GDM1 (cell line): Measurements from ENCODE around the gene ZNF132.
"Not testable (repeated sequence)": the region's sequence is repeated elsewhere in the genome, so short reads cannot be mapped to it uniquely, and the experiment has no call there.

ENCODE experiments used
- DNase-seq: peaks from one replicate; lab custom pipeline; 2025; lab: John Stamatoyannopoulos, UW

ZNF132 gene

DNA sequence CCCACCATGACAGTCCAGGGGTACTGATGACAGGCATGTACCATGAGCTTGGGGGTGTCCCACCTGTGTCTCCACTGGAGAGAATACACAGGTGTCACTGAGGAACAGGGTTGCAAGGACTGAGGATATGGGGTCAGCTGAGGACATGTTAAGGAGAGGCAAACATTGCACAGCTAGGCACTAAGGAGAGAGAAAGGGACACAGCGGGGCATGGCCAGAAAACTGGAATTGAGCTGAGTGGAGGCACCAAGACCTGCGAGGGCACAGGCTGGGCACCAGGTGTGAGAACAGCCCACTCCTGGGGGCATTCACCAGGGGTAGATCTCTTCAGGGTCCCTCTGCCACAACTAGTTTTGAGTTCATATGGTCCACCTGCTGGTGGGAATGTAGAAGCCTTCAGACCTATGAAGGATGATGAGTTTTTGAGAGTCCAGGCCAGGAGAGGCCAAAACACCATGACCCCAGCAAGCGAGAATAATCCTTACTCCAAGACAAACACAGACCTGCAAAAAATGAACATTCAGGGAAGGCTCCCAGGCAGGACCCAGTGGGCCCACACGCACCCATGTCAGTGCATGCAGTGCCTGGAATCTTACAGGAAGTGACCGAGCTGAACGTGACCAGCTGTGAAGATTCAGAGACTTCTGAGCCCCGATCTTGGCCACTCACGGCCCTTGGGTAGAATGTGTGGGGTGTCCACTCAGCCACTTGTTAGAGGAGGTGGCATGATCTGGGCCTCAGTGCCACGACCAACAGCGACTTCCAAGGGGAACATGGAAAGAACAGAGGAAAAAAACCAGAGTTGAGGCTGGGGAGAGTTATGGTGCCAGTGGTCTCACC lies 32.9 kb downstream of the ZNF132 start:
- no peak for DNase-seq

DNA sequence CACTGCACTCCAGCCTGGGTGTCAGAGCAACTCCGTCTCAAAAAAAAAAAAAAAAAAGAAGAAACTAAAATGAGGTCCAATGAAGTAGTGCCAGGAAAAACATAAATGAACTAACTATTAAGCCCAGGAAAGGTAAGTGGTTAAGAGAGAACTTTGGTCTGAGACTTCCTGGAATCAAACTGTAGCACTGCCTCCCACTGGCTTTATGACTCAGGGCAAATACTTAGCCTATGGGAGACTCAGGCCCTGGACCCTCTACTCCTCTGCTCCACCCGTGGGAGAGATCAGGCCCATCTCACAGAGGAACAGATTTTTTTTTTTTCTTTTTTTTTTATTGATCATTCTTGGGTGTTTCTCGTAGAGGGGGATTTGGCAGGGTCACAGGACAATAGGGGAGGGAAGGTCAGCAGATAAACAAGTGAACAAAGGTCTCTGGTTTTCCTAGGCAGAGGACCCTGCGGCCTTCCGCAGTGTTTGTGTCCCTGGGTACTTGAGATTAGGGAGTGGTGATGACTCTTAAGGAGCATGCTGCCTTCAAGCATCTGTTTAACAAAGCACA lies 36.0 kb downstream of the ZNF132 start:
- DNase-seq: not testable (repeated sequence)

GRCh38 chr19:58401840-58402421 lies 38.0 kb downstream of the ZNF132 start:
- no peak for DNase-seq

DNA sequence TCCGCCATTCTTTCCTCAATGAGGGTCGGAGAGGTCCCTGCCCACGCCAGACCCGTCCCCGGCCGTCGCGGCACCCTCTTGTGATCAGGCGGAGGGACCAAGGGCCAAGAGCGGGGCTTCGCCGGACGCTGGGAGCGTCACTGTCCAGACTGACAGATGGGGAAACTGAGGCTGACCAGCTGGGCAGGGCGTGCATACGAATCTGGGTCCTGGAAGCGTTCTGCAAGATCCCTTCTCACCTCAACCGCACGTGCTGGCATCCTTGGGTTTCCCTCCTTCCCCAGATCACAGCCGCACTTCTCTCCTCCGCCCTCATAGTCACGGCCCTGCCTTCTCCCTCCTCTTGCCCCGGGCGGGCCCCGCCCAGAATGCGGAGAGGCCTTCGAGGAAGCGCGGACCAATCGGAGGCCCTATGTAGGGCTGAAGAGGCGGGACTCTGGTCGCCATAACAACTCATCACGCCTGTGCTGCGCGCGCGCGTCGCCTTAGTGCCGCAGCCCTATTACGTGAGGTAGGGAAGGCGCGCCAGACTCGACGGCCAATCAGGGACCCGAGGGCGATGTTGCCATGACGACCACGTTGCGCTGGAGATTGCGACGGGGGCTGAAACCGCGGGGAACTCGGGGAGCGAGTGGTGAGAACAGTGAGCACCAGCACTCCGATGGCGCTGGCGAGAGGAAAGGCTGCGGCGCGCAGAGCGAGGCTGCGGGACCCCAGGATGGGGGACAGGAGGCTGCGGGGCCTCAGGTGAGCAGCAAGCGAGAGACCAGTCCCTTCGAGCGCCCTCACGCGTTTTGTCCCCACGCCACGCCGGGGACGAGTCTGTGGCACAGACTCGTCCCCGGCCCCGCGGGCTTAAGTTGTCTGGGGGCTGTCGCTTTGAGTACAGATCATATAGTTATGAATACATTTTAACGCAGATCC lies 38.8 kb downstream of the ZNF132 start:
- peak; percentile 99 for DNase-seq

GRCh38 chr19:58400316-58400915 lies 39.5 kb downstream of the ZNF132 start:
- DNase-seq: no peak

DNA sequence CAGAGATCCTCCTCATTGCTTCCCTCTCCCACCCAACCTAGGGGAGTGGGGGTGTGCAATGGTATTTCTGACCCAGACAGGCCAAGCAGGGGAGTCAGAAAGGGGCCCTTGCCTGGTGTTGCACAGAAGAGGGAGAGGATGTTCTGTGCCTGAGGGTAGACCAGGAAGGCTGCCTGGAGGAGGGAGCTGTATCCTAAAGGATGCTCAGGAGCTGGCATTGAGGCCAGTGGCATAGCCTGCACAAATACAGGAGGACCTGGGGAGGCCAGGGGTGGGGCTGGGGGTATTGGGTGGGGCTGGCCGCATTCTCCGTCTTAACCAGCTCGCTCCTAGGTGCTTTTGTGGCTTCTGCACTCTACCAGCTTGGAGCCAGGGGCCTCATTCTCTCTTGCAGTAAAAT lies 40.0 kb downstream of the ZNF132 start:
- DNase-seq: no peak

- DNase-seq: no peak
Observed at GRCh38 chr19:58398545-58398944, 41.4 kb downstream of the ZNF132 start.

- DNase-seq: no peak
Observed at GRCh38 chr19:58398087-58398486, 41.9 kb downstream of the ZNF132 start.

DNA sequence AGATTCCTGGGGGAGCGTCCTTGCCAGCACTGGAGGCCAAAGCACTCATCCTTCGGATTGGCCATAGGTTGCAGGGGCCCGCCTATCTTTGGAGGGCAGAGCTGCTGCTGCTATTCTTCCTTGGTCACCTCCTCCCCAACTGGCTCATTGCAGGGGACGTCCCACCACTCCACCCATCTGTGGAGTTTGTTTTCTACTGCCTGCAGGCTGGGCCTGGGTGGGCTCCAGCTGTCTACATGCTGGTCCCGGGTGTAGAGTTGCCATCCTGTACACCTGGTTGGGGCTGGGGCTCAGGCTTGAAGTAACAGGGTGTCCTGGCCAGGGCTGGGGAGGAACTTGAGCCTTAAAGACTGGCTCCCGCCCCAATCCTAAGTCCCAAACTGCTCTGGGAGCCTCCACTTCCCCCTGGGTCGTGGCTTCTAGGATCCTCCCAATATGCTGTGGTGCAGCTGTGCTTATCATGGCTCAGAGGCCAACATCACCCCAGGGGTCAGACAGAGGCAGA lies 42.4 kb downstream of the ZNF132 start:
- no peak for DNase-seq

- DNase-seq: no peak
Observed at GRCh38 chr19:58396691-58397532, 43.0 kb downstream of the ZNF132 start.

GRCh38 chr19:58395979-58396627 lies 43.9 kb downstream of the ZNF132 start:
- no peak for DNase-seq

GRCh38 chr19:58395220-58395978 lies 44.6 kb downstream of the ZNF132 start, which contains the start of gene RNF225:
RNF225 (plus strand) TSS chr19:58395656; CDS start chr19:58396090, 434 bp downstream.
- no peak for DNase-seq

- no peak for DNase-seq
Observed at GRCh38 chr19:58394821-58395219, 45.1 kb downstream of the ZNF132 start.

DNA sequence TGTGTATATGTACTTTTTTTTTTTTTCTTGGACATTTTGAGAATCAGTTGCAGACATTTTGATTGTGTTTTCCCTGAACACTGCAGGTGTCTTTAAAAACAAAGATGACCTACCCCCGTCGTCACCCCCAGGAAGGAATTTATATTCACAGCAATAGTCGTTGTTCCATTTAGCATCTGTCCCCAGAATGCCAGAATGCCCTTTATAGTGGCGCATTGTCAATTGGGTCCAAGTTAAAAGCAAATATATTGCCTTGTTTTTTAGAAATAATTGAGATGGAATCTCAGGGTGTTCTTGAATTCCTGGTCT lies 46.3 kb downstream of the ZNF132 start:
- no peak for DNase-seq

GRCh38 chr19:58392945-58393724 lies 46.8 kb downstream of the ZNF132 start:
- no peak for DNase-seq

GRCh38 chr19:58388175-58388526 lies 51.8 kb downstream of the ZNF132 start:
- DNase-seq: no peak

- no peak for DNase-seq
Observed at GRCh38 chr19:58387338-58388174, 52.4 kb downstream of the ZNF132 start.
